T-helper 1 cell treated with Interleukin-12 subunit alpha and Interleukin-12 subunit beta and Interleukin-4 antibody, amounts not matched to agents 30 μg/mL and 1 μg/mL, for 36 hours (primary cell): Measurements from ENCODE around the gene VRK1.

Experiments used
- H3K27ac Mint-ChIP-seq: one replicate; pipeline ENCODE4 v1.8.0; 2021; ENCODE audit warnings: mild to moderate bottlenecking, mixed read lengths
- H3K27me3 Mint-ChIP-seq: one replicate; pipeline ENCODE4 v1.8.0; 2021; ENCODE audit warnings: low read depth, mixed read lengths
- H3K36me3 Mint-ChIP-seq: one replicate; pipeline ENCODE4 v1.8.0; 2021; ENCODE audit warnings: low read depth, mixed read lengths
- H3K4me1 Mint-ChIP-seq: one replicate; pipeline ENCODE4 v1.8.0; 2021; ENCODE audit warnings: low read depth, mixed read lengths
- H3K4me3 Mint-ChIP-seq: one replicate; pipeline ENCODE4 v1.8.0; 2021; ENCODE audit warnings: mild to moderate bottlenecking, moderate library complexity, mixed read lengths
- H3K9me3 Mint-ChIP-seq: one replicate; pipeline ENCODE4 v1.8.0; 2021; ENCODE audit warnings: mixed read lengths

The VRK1 gene

GRCh38 chr14:96897184-96897583, 100.0 kb downstream of the VRK1 start:
- Mint-ChIP-seq H3K4me3 (no peak overlapping the region), H3K36me3 (no peaks in the 10 kb centered on the region), H3K27ac (no peak overlapping the region), H3K9me3 (no peaks in the 10 kb centered on the region), H3K27me3 (no peaks in the 10 kb centered on the region), H3K4me1 (peaks cover 3% of the 10 kb centered on the region)

- Mint-ChIP-seq H3K4me3 (no peak overlapping the region), H3K4me1 (no peaks in the 10 kb centered on the region), H3K36me3 (no peaks in the 10 kb centered on the region), H3K27me3 (no peaks in the 10 kb centered on the region), H3K27ac (no peak overlapping the region), H3K9me3 (no peaks in the 10 kb centered on the region)
Measured at GRCh38 chr14:96901227-96901626, 104.0 kb downstream of the VRK1 start.

- H3K27ac Mint-ChIP-seq, result no peak overlapping the region
- no peaks in the 10 kb centered on the region for H3K27me3 Mint-ChIP-seq
- no peak overlapping the region for H3K4me3 Mint-ChIP-seq
- H3K36me3 Mint-ChIP-seq, result peaks cover 2% of the 10 kb centered on the region
- H3K4me1 Mint-ChIP-seq, result no peaks in the 10 kb centered on the region
- no peaks in the 10 kb centered on the region for H3K9me3 Mint-ChIP-seq
Measured at GRCh38 chr14:96902004-96902403, 104.8 kb downstream of the VRK1 start.

GRCh38 chr14:96903444-96904023, 106.4 kb downstream of the VRK1 start:
- Mint-ChIP-seq H3K4me3 (no peak overlapping the region), H3K27me3 (no peaks in the 10 kb centered on the region), H3K9me3 (peaks cover 5% of the 10 kb centered on the region), H3K27ac (no peak overlapping the region), H3K36me3 (peaks cover 2% of the 10 kb centered on the region), H3K4me1 (no peaks in the 10 kb centered on the region)

- Mint-ChIP-seq H3K27me3 (no peaks in the 10 kb centered on the region), H3K27ac (no peak overlapping the region), H3K9me3 (peaks cover 11% of the 10 kb centered on the region), H3K4me3 (no peak overlapping the region), H3K36me3 (peaks cover 3% of the 10 kb centered on the region), H3K4me1 (no peaks in the 10 kb centered on the region)
Measured at GRCh38 chr14:96904201-96904600, 107.0 kb downstream of the VRK1 start.

GRCh38 chr14:96905065-96905464, 107.9 kb downstream of the VRK1 start:
- Mint-ChIP-seq H3K4me3 (no peak overlapping the region), H3K36me3 (peaks cover 9% of the 10 kb centered on the region), H3K4me1 (no peaks in the 10 kb centered on the region), H3K9me3 (peaks cover 20% of the 10 kb centered on the region), H3K27ac (no peak overlapping the region), H3K27me3 (no peaks in the 10 kb centered on the region)

- Mint-ChIP-seq H3K9me3 (peaks cover 23% of the 10 kb centered on the region), H3K27ac (no peak overlapping the region), H3K36me3 (peaks cover 9% of the 10 kb centered on the region), H3K27me3 (no peaks in the 10 kb centered on the region), H3K4me3 (no peak overlapping the region), H3K4me1 (no peaks in the 10 kb centered on the region)
Measured at GRCh38 chr14:96905825-96906224, 108.6 kb downstream of the VRK1 start.

GRCh38 chr14:96906434-96906833, 109.3 kb downstream of the VRK1 start:
- H3K27ac Mint-ChIP-seq, result no peak overlapping the region
- H3K4me1 Mint-ChIP-seq, result no peaks in the 10 kb centered on the region
- H3K4me3 Mint-ChIP-seq, result no peak overlapping the region
- no peaks in the 10 kb centered on the region for H3K27me3 Mint-ChIP-seq
- peaks cover 23% of the 10 kb centered on the region for H3K9me3 Mint-ChIP-seq
- H3K36me3 Mint-ChIP-seq, result peaks cover 9% of the 10 kb centered on the region

GRCh38 chr14:96909841-96910364, 112.7 kb downstream of the VRK1 start:
- H3K27ac Mint-ChIP-seq, result no peak overlapping the region
- H3K9me3 Mint-ChIP-seq, result peaks cover 23% of the 10 kb centered on the region
- peaks cover 9% of the 10 kb centered on the region for H3K36me3 Mint-ChIP-seq
- H3K4me1 Mint-ChIP-seq, result no peaks in the 10 kb centered on the region
- H3K4me3 Mint-ChIP-seq, result no peak overlapping the region
- no peaks in the 10 kb centered on the region for H3K27me3 Mint-ChIP-seq

GRCh38 chr14:96911499-96912149, 114.4 kb downstream of the VRK1 start:
- H3K27ac Mint-ChIP-seq, result no peak overlapping the region
- H3K27me3 Mint-ChIP-seq, result no peaks in the 10 kb centered on the region
- H3K36me3 Mint-ChIP-seq, result peaks cover 8% of the 10 kb centered on the region
- H3K4me1 Mint-ChIP-seq, result no peaks in the 10 kb centered on the region
- no peak overlapping the region for H3K4me3 Mint-ChIP-seq
- H3K9me3 Mint-ChIP-seq, result peaks cover 23% of the 10 kb centered on the region

GRCh38 chr14:96914571-96915128, 117.5 kb downstream of the VRK1 start:
- Mint-ChIP-seq H3K27me3 (no peaks in the 10 kb centered on the region), H3K36me3 (peaks cover 1% of the 10 kb centered on the region), H3K4me1 (no peaks in the 10 kb centered on the region), H3K4me3 (no peak overlapping the region), H3K9me3 (peaks cover 7% of the 10 kb centered on the region), H3K27ac (no peak overlapping the region)

- no peaks in the 10 kb centered on the region for H3K4me1 Mint-ChIP-seq
- H3K36me3 Mint-ChIP-seq, result peaks cover 2% of the 10 kb centered on the region
- no peak overlapping the region for H3K4me3 Mint-ChIP-seq
- no peak overlapping the region for H3K27ac Mint-ChIP-seq
- H3K27me3 Mint-ChIP-seq, result no peaks in the 10 kb centered on the region
- H3K9me3 Mint-ChIP-seq, result no peaks in the 10 kb centered on the region
Measured at GRCh38 chr14:96915478-96915877, 118.3 kb downstream of the VRK1 start.

GRCh38 chr14:96916751-96917150, 119.6 kb downstream of the VRK1 start:
- Mint-ChIP-seq H3K27ac (no peak overlapping the region), H3K4me3 (no peak overlapping the region), H3K4me1 (no peaks in the 10 kb centered on the region), H3K9me3 (peaks cover 5% of the 10 kb centered on the region), H3K27me3 (no peaks in the 10 kb centered on the region), H3K36me3 (peaks cover 2% of the 10 kb centered on the region)

- Mint-ChIP-seq H3K4me1 (no peaks in the 10 kb centered on the region), H3K4me3 (no peak overlapping the region), H3K27ac (no peak overlapping the region), H3K9me3 (peaks cover 5% of the 10 kb centered on the region), H3K36me3 (peaks cover 2% of the 10 kb centered on the region), H3K27me3 (no peaks in the 10 kb centered on the region)
Measured at GRCh38 chr14:96917442-96917963, 120.3 kb downstream of the VRK1 start.

GRCh38 chr14:96920023-96920422, 122.8 kb downstream of the VRK1 start:
- H3K4me1 Mint-ChIP-seq, result no peaks in the 10 kb centered on the region
- no peaks in the 10 kb centered on the region for H3K27me3 Mint-ChIP-seq
- peaks cover 2% of the 10 kb centered on the region for H3K36me3 Mint-ChIP-seq
- H3K4me3 Mint-ChIP-seq, result no peak overlapping the region
- H3K9me3 Mint-ChIP-seq, result peaks cover 5% of the 10 kb centered on the region
- H3K27ac Mint-ChIP-seq, result no peak overlapping the region
